Activated CD4-positive, CD25-positive, alpha-beta regulatory T cell treated with anti-CD3 and anti-CD28 coated beads, Interleukin-2, amount 50 U/mL, for 72 hours (primary cell): Measurements from ENCODE around the gene TMEM145.
"Not testable (repeated sequence)": the region's sequence is repeated elsewhere in the genome, so short reads cannot be mapped to it uniquely, and the experiment has no call there.

Experiments
- DNase-seq: peaks from one replicate; pipeline ENCODE4 v3.0.0; 2021

TMEM145 gene

GRCh38 chr19:42316223-42317211 is 3.4 kb downstream of the TMEM145 start:
- no peak for DNase-seq

GRCh38 chr19:42317535-42317934 is 4.4 kb downstream of the TMEM145 start:
- DNase-seq, result no peak

- DNase-seq, result no peak
These were observed 9.2 kb downstream of the TMEM145 start for GRCh38 chr19:42322305-42322704.

DNA sequence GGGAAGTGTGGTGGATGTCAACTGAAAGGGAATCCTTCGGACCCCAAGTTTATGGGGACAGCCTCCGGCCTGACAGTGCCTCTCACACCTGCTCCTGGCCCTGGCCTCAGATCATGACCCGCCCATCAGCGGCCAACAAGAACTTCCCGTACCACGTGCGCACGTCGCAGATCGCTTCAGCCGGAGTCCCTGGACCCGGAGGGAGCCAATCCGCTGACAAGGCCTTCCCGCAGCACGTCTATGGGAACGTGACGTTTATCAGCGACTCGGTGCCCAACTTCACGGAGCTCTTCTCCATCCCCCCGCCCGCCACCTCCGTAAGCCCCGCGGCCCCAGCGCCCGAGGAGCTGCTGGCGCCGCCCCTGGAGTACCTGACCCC is 10.4 kb downstream of the TMEM145 start:
- DNase-seq, result no peak

- DNase-seq, result peak; percentile 44
These were observed 10.9 kb downstream of the TMEM145 start for GRCh38 chr19:42323852-42324654.

DNA sequence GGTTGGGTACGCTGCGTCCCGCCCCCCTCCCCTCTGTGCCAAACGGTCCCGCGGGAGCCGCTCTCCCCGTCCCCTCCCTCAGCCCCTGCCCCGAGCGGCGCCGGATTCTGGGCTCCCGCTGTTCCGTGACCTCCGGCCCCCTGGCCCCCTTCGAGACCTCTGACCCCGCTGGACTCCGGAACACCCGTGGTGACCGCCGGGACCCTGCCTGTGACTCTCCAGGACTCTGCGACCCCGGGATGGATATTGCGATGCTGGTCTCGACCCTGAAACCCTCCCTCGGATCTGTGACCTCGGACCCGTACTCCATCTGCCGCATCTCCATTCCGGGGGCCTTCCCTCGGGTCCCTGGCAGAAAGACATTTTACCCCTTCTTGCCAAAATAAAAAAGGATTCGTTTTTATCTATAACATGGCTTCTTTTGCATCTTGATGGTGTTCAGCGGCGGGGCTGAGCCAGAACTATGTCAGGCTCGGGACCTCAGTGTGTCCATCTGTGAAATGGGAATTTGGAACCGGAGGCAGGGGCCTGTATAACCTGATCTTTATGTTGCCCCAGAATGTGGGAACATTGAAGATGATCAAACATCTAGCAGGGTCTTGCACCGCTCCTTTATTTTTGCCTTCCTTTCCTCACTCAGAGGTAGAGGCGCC is 11.7 kb downstream of the TMEM145 start:
- no peak for DNase-seq

GRCh38 chr19:42325308-42325895 is 12.3 kb downstream of the TMEM145 start, which contains the start of gene MEGF8:
MEGF8 (plus strand) TSS chr19:42325635; CDS start chr19:42326244, 609 bp downstream.
- peak; percentile 96 for DNase-seq

GRCh38 chr19:42325896-42326771 is 13.0 kb downstream of the TMEM145 start:
- peak; percentile 38 for DNase-seq

DNA sequence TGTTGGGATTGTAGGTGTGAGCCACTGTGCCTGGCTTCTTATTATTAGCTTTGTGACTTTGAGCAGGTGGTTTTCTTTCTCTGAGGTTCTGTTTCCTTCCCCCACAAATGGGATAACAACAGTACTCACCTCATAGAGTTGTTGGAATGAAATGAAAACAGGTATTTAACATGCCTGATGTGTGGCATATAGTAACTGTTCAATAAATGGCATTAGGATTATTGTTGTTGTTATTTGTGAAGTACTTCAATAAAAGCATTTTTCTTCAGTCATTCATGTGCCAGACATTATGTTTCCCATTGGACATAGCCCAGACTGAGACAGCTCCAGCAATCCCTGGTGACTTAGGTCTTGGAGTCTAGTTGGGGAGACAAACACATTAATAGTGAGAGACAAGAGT is 13.9 kb downstream of the TMEM145 start:
- no peak for DNase-seq

DNA sequence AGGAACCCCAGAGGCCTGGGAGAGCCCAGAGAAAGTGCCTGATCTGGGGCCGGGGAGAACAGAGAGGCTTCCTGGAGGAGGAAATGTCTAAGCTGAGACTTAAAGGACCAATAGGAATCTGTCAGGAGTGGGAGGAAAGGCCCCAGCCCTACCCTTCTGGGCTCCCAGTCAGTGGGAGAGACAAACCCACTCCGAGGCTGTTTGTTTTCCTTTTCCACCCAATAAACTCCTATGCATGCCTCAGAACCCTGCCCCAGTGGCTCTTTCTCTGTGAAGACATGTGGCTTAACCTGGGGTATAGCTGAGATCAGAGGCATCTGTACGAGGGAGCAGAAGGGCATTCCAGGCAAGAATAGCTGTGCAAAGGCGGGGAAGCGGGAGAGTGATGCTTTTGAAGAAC is 14.3 kb downstream of the TMEM145 start:
- no peak for DNase-seq

DNA sequence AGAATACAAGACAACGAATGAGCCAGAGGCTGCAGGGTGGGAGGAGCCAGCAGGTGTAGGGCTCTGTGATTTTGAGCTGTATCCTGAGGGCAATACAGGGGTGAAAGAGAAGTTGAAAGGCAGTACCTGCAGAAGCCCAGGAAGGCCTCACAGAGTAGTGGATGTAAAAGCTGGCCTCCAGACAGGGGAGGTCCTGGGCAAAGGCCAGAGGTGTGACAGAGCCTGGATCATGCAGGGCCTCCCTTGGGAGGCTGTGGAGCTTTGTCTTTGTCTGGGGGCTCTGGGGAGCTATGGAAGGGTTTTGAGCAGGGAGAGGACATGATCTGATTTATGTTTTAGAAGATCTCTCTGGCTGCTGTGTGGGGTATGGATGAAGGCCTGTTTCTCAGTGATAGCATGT is 15.0 kb downstream of the TMEM145 start:
- no peak for DNase-seq

DNA sequence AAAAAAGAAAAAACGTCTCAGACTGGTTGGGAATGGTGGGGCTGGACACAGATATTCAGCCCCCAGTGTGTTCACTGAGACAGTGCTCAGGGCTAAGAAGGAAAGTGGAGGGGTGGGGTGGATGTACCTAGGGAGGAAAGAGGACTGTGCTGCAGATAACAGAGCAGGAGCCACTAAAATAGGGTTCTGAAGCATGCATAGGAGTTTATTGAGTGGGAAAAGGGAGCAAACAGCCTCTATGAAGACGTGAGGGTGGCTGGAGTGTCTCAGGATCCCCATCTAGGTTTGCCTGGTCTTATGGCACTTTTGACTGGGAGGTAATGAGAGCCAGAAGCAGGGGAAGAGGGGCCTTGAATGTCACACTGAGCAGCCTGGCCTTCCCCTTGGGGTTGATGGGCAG is 15.7 kb downstream of the TMEM145 start:
- no peak for DNase-seq

GRCh38 chr19:42330241-42330711 is 17.2 kb downstream of the TMEM145 start:
- no peak for DNase-seq

DNA sequence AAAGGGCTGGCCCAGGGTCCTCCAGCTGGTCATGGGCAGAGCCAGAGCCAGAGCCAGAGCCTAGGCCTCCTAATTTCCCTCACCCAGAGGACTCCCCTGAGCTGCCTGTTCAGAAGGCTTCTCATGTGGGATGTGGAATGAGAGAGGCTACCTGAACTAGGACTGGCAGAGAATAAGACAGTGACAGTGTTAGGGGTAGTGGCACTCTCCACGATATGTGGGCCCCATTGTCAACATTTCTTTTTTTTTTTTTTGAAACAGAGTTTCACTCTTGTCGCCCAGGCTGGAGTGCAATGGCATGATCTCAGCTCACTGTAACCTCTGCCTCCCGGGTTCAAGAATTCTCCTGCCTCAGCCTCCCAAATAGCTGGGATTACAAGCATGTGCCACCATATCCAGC is 18.2 kb downstream of the TMEM145 start:
- DNase-seq, result not testable (repeated sequence)

DNA sequence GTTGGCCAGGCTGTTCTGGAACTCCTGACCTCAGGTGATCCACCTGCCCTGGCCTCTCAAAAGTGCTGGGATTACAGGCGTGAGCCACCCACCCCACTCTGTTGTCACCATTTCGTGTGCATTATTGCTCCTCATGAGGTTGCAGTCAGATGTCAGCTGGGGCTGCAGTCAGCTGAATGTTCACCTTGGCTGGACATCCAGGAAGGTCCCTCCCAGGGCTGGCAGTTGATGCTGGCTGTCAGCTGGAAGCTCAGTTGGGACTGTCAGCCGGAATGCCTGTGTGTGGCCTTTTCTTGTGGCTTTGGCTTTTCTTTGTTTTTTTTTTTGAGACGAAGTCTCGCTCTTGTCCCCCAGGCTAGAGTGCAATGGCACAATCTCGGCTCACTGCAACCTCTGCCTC is 18.9 kb downstream of the TMEM145 start:
- DNase-seq, result no peak

- DNase-seq, result no peak
These were observed 19.9 kb downstream of the TMEM145 start for GRCh38 chr19:42333018-42333417.

DNA sequence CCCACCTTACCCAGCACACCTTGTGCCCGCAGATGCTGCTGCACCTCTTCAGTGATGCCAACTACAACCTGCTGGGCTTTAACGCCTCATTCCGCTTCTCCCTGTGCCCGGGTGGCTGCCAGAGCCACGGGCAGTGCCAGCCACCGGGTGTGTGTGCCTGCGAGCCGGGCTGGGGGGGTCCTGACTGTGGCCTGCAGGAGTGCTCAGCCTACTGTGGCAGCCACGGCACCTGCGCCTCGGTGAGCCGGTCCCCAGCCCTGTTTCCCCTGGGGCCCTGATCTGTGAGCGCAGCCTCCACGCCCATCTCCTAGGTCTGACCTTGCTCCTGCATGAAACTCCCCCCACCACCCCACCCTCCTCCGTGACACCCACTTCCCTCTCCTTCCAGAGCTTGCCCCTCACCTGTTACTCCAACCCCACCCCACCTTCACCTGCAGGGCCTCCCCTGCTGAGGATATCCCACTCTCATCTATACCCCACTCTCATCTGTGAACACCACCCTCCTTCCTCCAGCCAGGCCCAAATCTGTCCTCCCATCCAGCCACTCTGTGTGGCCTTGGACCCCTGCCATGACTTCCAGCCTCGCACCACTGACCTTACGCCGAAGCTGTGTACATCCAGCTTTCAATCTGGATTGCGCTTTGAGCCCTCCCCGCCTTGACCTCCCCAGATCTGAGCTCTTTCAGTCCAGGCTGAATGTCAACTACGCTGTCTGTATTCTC is 21.0 kb downstream of the TMEM145 start:
- no peak for DNase-seq

- no peak for DNase-seq
These were observed 21.7 kb downstream of the TMEM145 start for GRCh38 chr19:42334697-42335373.

GRCh38 chr19:42335374-42335936 is 22.3 kb downstream of the TMEM145 start:
- DNase-seq, result no peak

DNA sequence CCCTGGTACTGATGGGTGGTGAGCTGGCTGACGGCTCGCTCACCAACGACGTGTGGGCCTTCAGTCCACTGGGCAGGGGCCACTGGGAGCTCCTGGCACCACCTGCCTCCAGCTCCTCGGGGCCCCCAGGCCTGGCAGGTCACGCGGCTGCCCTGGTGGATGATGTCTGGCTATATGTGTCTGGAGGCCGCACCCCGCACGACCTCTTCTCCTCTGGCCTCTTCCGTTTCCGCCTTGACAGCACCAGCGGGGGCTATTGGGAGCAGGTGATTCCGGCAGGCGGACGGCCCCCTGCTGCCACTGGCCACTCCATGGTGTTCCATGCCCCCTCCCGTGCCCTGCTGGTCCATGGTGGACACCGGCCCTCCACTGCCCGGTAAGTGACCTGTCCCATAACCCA is 22.9 kb downstream of the TMEM145 start:
- DNase-seq, result no peak
